H9 (cell line): ENCODE data around the gene RBM19. TPM values are rescaled to one million over a fixed set of nuclear protein-coding genes. Genes with fewer than 3 reads are reported as not detected.

Experiments used
- DNase-seq: peaks from one replicate; pipeline ENCODE4 v3.0.0-alpha.2; 2017
- H2AFZ ChIP-seq: one replicate; pipeline ENCODE4 v1.6.1; 2013; ENCODE audit warnings: mild to moderate bottlenecking, low read length, control low read depth, moderate library complexity
- H2AK5ac ChIP-seq: 2 replicates; pipeline ENCODE4 v1.6.1; 2013; ENCODE audit warnings: low read length, control low read depth, mixed read lengths; ENCODE audit not compliant: insufficient read length
- H2BK120ac ChIP-seq: one replicate; pipeline ENCODE4 v1.6.1; 2013; ENCODE audit warnings: low read depth, mild to moderate bottlenecking, low read length, control low read depth, inconsistent platforms; ENCODE audit not compliant: poor library complexity, severe bottlenecking
- H2BK12ac ChIP-seq: 2 replicates; pipeline ENCODE4 v1.6.1; 2013; ENCODE audit warnings: low read length, control low read depth, mixed read lengths, low read depth; ENCODE audit not compliant: insufficient read length
- H2BK15ac ChIP-seq: 2 replicates; pipeline ENCODE4 v1.6.1; 2013; ENCODE audit warnings: low read depth, low read length, control low read depth
- H2BK20ac ChIP-seq: one replicate; pipeline ENCODE4 v1.6.1; 2013; ENCODE audit warnings: low read depth, mild to moderate bottlenecking, low read length, control low read depth, inconsistent platforms; ENCODE audit not compliant: poor library complexity, severe bottlenecking
- H2BK5ac ChIP-seq: 2 replicates; pipeline ENCODE4 v1.6.1; 2013; ENCODE audit warnings: low read length, control low read depth, mixed read lengths; ENCODE audit not compliant: insufficient read length
- H3K14ac ChIP-seq: 2 replicates; pipeline ENCODE4 v1.6.1; 2013; ENCODE audit warnings: low read length, control low read depth; ENCODE audit not compliant: insufficient read depth
- H3K18ac ChIP-seq: 2 replicates; pipeline ENCODE4 v1.6.1; 2013; ENCODE audit warnings: low read depth, mild to moderate bottlenecking, mixed read lengths, low read length, control low read depth; ENCODE audit not compliant: insufficient read length
- H3K23ac ChIP-seq: 2 replicates; pipeline ENCODE4 v1.6.1; 2013; ENCODE audit warnings: low read length, control low read depth, mixed read lengths, low read depth; ENCODE audit not compliant: insufficient read length
- H3K23me2 ChIP-seq: 2 replicates; pipeline ENCODE4 v1.6.1; 2013; ENCODE audit warnings: low read depth, mild to moderate bottlenecking, mixed read lengths, low read length, control low read depth; ENCODE audit not compliant: insufficient read length, poor library complexity, severe bottlenecking
- H3K27ac ChIP-seq: 2 replicates; pipeline ENCODE4 v1.5.1; 2013; ENCODE audit warnings: low read length, control low read depth, mixed read lengths, low read depth; ENCODE audit not compliant: insufficient read length
- H3K27me3 ChIP-seq: 2 replicates; pipeline ENCODE4 v1.6.1; 2013; ENCODE audit warnings: low read length, control low read depth, inconsistent platforms; ENCODE audit not compliant: insufficient read depth
- H3K4ac ChIP-seq: 2 replicates; pipeline ENCODE4 v1.6.1; 2013; ENCODE audit warnings: low read depth, mild to moderate bottlenecking, control low read depth, inconsistent platforms, low read length, moderate library complexity
- H3K4me1 ChIP-seq: 2 replicates; pipeline ENCODE4 v1.6.1; 2013; ENCODE audit warnings: low read length, control low read depth, inconsistent platforms; ENCODE audit not compliant: insufficient read depth
- H3K4me2 ChIP-seq: 2 replicates; pipeline ENCODE4 v1.6.1; 2013; ENCODE audit warnings: low read length, control low read depth, mixed read lengths; ENCODE audit not compliant: insufficient read length, insufficient read depth
- H3K56ac ChIP-seq: 2 replicates; pipeline ENCODE4 v1.6.1; 2013; ENCODE audit warnings: low read depth, mild to moderate bottlenecking, mixed read lengths, low read length, control low read depth; ENCODE audit not compliant: insufficient read length
- H3K79me1 ChIP-seq: 2 replicates; pipeline ENCODE4 v1.6.1; 2013; ENCODE audit warnings: low read depth, mild to moderate bottlenecking, moderate library complexity, low read length, control low read depth, inconsistent platforms; ENCODE audit not compliant: insufficient read depth, poor library complexity, severe bottlenecking
- H3K79me2 ChIP-seq: 2 replicates; pipeline ENCODE4 v1.6.1; 2013; ENCODE audit warnings: low read length, control low read depth, inconsistent platforms; ENCODE audit not compliant: insufficient read depth
- H3K9ac ChIP-seq: 2 replicates; pipeline ENCODE4 v1.6.1; 2013; ENCODE audit warnings: low read length, control low read depth, mixed read lengths; ENCODE audit not compliant: insufficient read length; ENCODE audit errors: extremely low read depth
- H3K9me3 ChIP-seq: one replicate; pipeline ENCODE4 v1.6.1; 2013; ENCODE audit warnings: low read depth, low read length, inconsistent platforms; ENCODE audit not compliant: control insufficient read depth
- H3T11ph ChIP-seq: one replicate; pipeline ENCODE4 v1.6.1; 2013; ENCODE audit warnings: mild to moderate bottlenecking, low read length, control low read depth, inconsistent platforms
- H4K20me1 ChIP-seq: one replicate; pipeline ENCODE4 v1.6.1; 2013; ENCODE audit not compliant: control insufficient read depth, insufficient read length, insufficient read depth
- H4K5ac ChIP-seq: 2 replicates; pipeline ENCODE4 v1.6.1; 2013; ENCODE audit warnings: low read depth, mild to moderate bottlenecking, mixed read lengths, low read length, control low read depth; ENCODE audit not compliant: insufficient read length
- H4K8ac ChIP-seq: replicated peaks from 2 replicates; pipeline ENCODE4 v1.6.1; 2013; ENCODE audit warnings: low read length, control low read depth, mixed read lengths, low read depth; ENCODE audit not compliant: insufficient read length
- H4K91ac ChIP-seq: 2 replicates; pipeline ENCODE4 v1.6.1; 2013; ENCODE audit warnings: low read depth, mild to moderate bottlenecking, moderate library complexity, mixed read lengths, low read length, control low read depth; ENCODE audit not compliant: insufficient read length
- H3K27ac Mint-ChIP-seq, 3 experiments: 2 replicates in 2 of 3; 3 replicates in 1 of 3; pipeline ENCODE4 v1.8.0; 2020 to 2021; ENCODE audit warnings: mixed read lengths in 3 of 3, mild to moderate bottlenecking in 1 of 3, moderate library complexity in 1 of 3
- H3K27me3 Mint-ChIP-seq: 2 replicates; pipeline ENCODE4 v1.8.0; 2021; ENCODE audit warnings: low read depth, mild to moderate bottlenecking, moderate library complexity, mixed read lengths
- H3K36me3 Mint-ChIP-seq, 3 experiments: 2 replicates in 2 of 3; 3 replicates in 1 of 3; pipeline ENCODE4 v1.8.0; 2020 to 2021; ENCODE audit warnings: low read depth in 3 of 3, mixed read lengths in 3 of 3; ENCODE audit not compliant: insufficient read depth in 1 of 3
- H3K4me1 Mint-ChIP-seq, 2 experiments: 2 replicates each; pipeline ENCODE4 v1.8.0; 2020; ENCODE audit warnings: mixed read lengths in 2 of 2
- H3K4me3 Mint-ChIP-seq, 2 experiments: 2 replicates in 1 of 2; 3 replicates in 1 of 2; pipeline ENCODE4 v1.8.0; 2020 to 2021; ENCODE audit warnings: mild to moderate bottlenecking in 2 of 2, mixed read lengths in 2 of 2, moderate library complexity in 1 of 2
- H3K9me3 Mint-ChIP-seq, 2 experiments: 2 replicates in 1 of 2; 3 replicates in 1 of 2; pipeline ENCODE4 v1.8.0; 2020; ENCODE audit warnings: mild to moderate bottlenecking in 2 of 2, mixed read lengths in 2 of 2, moderate library complexity in 1 of 2
- CTCF ChIP-seq: fragments of 200-600 bp; sonication (generic); conservative IDR thresholded peaks from 3 replicates; pipeline ENCODE4 v1.8.0; 2021; ENCODE audit warnings: antibody characterized with exemption, mild to moderate bottlenecking
- WGBS: extraction: QIAGEN DNeasy Blood & Tissue Kit; methylation state at CpG from one replicate; pipeline ENCODE4 v1.1.7; 2013; ENCODE audit warnings: missing lambda C conversion rate, low lambda C conversion rate, mixed read lengths; ENCODE audit not compliant: insufficient read length; ENCODE audit errors: extremely low coverage; 5-methylcytosine and 5-hydroxymethylcytosine counted together
- total RNA-seq: library from RNA; stranded (reverse); gene quantifications from 2 replicates; pipeline ENCODE4 v1.2.1, GENCODE V29; 2021

The RBM19 gene
- total RNA-seq, 1 experiment from 2014 or later, result 32.2 TPM

- Histone ChIP-seq H3K23ac (no peak overlapping the region), H2BK12ac (no peak overlapping the region), H3K9ac (no peak overlapping the region), H4K8ac (no peak overlapping the region), H3K23me2 (no peaks in the 10 kb centered on the region), H3K4me2 (no peak overlapping the region), H2BK120ac (no peak overlapping the region), H4K20me1 (no peaks in the 10 kb centered on the region), H4K91ac (no peak overlapping the region), H2AFZ (no peak overlapping the region), H2AK5ac (no peak overlapping the region), H3K56ac (no peak overlapping the region), H3K14ac (no peak overlapping the region), H3K4me1 (no peaks in the 10 kb centered on the region), H3K18ac (no peak overlapping the region), H3K27ac (no peak overlapping the region), H2BK20ac (no peak overlapping the region), H3K9me3 (no peaks in the 10 kb centered on the region), H4K5ac (no peak overlapping the region), H3K27me3 (no peaks in the 10 kb centered on the region), H3T11ph (no peak overlapping the region), H3K4ac (no peak overlapping the region), H2BK5ac (no peak overlapping the region), H2BK15ac (no peak overlapping the region), H3K79me2 (no peaks in the 10 kb centered on the region), H3K79me1 (no peaks in the 10 kb centered on the region)
- no peak for DNase-seq
- WGBS, result no CpG with 5 or more reads among the region's 2 CpGs
- no peaks in the 10 kb centered on the region for H3K27me3 Mint-ChIP-seq
- peaks cover 13 to 22% (median 20%) of the 10 kb centered on the region in 3 experiments; a peak in 6 of 7 replicates for H3K36me3 Mint-ChIP-seq
- H3K4me1 Mint-ChIP-seq, result peaks cover 0 to 10% of the 10 kb centered on the region in 2 experiments; a peak in 1 of 4 replicates
- H3K9me3 Mint-ChIP-seq, result peaks cover 7 to 14% of the 10 kb centered on the region in 2 experiments; a peak in 4 of 5 replicates
- no peak for TF ChIP-seq CTCF
- no peak overlapping the region for H3K4me3 Mint-ChIP-seq
- H3K27ac Mint-ChIP-seq, result no peak overlapping the region; a peak in 1 of 7 replicates
These were observed 83.4 kb downstream of the RBM19 start for GRCh38 chr12:113882690-113883089.
